Heart right ventricle (tissue), 16 donors: ENCODE results near the gene GRIN2A. TPM values are rescaled to one million over a fixed set of nuclear protein-coding genes. Genes with fewer than 3 reads are reported as not detected.

ENCODE experiments used
- ATAC-seq, 8 donors: fragments of 200-7000 bp; cut with Tn5 transposase; one replicate each; pipeline ENCODE4 v1.9.1; 2020; ENCODE audit warnings: mild to moderate bottlenecking in 8 of 8, moderate library complexity in 8 of 8, moderate number of reproducible peaks in 1 of 8
- DNase-seq, 2 donors: peaks; one replicate each; pipeline ENCODE4 v3.0.0-alpha.2; 2020
- H3K27ac ChIP-seq, 10 donors: fragments of 200-600 bp; sonication (generic) in 2 of 10; one replicate each; pipeline versions ENCODE4 v1.5.0 to v1.8.0; 2020 to 2022; ENCODE audit warnings: mild to moderate bottlenecking in 3 of 10
- H3K27me3 ChIP-seq, 7 donors: fragments of 200-600 bp; one replicate each; pipeline ENCODE4 v1.8.0; 2021 to 2022; ENCODE audit warnings: mild to moderate bottlenecking in 2 of 7
- H3K36me3 ChIP-seq, 9 donors: fragments of 200-600 bp; sonication (generic) in 1 of 9; one replicate each; pipeline versions ENCODE4 v1.5.0 to v1.8.0; 2020 to 2022; ENCODE audit warnings: mild to moderate bottlenecking in 2 of 9
- H3K4me1 ChIP-seq, 9 donors: fragments of 200-600 bp; sonication (generic) in 1 of 9; one replicate each; pipeline versions ENCODE4 v1.5.0 to v1.8.0; 2020 to 2022; ENCODE audit warnings: mild to moderate bottlenecking in 4 of 9
- H3K4me3 ChIP-seq, 10 donors: fragments of 200-600 bp; sonication (generic) in 2 of 10; one replicate each; pipeline versions ENCODE4 v1.5.0 to v1.8.0; 2020 to 2022; ENCODE audit warnings: mild to moderate bottlenecking in 7 of 10, moderate library complexity in 2 of 10
- H3K9me3 ChIP-seq, 11 donors: fragments of 200-600 bp in 10 of 11; sonication (generic) in 2 of 11; one replicate each; pipeline versions ENCODE4 v1.5.0 to v1.8.0; 2013 to 2022; ENCODE audit warnings: mild to moderate bottlenecking in 2 of 11, control low read depth in 1 of 11, moderate library complexity in 1 of 11
- WGBS, 2 donors: extraction: QIAGEN DNeasy Blood & Tissue Kit; methylation state at CpG; one replicate each; pipeline ENCODE4 v1.1.7; 2013; ENCODE audit warnings: inconsistent platforms in 1 of 2; 5-methylcytosine and 5-hydroxymethylcytosine counted together
- intact Hi-C, 10 donors: fragments of 100-400 bp; cut with DNase I; formaldehyde crosslinking; loops; one replicate each; pipeline versions ENCODE4 v1.11.1 to v1.14.2; 2022
- polyA plus RNA-seq, 2 donors: library from polyadenylated mRNA; stranded (reverse); fragments of 200-250 nt; gene quantifications; one replicate each; pipeline ENCODE4 v1.2.3, GENCODE V29; 2013
- total RNA-seq, 10 donors: library from RNA; stranded (reverse); fragmentation: NEBNext Ultra II Directional in 3 of 10; extraction: Animal tissue kit (Norgen Biotek cat#: 25700) in 3 of 10; gene quantifications; one replicate each; pipeline versions ENCODE4 v1.2.1 to v1.2.4, GENCODE V29; 2021 to 2023
- TF ChIP-seq, protein P1 (sequence below), 9 donors: fragments of 200-600 bp; sonication (generic) in 2 of 9; IDR thresholded peaks; one replicate each; pipeline versions ENCODE4 v1.5.0 to v1.8.0; 2021 to 2022; ENCODE audit warnings: antibody characterized with exemption in 9 of 9, mild to moderate bottlenecking in 5 of 9, moderate library complexity in 1 of 9
- donor health status: Arrhythmogenic right ventricular cardiomyopathy.
- donor health status: ischemic (EF 13 %, LVEDD 7.1; RV severe dilation, severe dysfunction).
- donor health status: healthy with polysubstance abuse.
- donor health status: DM: no; HTN: yes; CAD: no.
- donor health status: DM: no; HTN: no; CAD: no.
- donor health status: ischemic (EF 25% LVEDD 6.9; RV normal size, moderate dysfunction).
- donor health status: ischemic (EF 25% LVEDD 5.7; RV mildly dilated, moderate dysfunction).
- donor health status: healthy.
- donor health status: DM: yes; HTN: yes; CAD: no.
- donor health status: Ischemic cardiomyopathy.
- donor health status: ischemic (EF 35%, LVEDD 5.7; RV mildly dilated, moderate dysfunction).
- donor health status: nonischemic (EF 11% LVEDD 7.7; RV severe dilation, severe dysfunction).
- donor health status: DM: yes; HTN: yes; CAD: no.
- donor health status: PGD.
- donor health status: ischemic (EF 29% LVEDD 5.4; RV normal size, mild dysfunction).
- donor health status: nonischemic (EF 23%, LVEDD 6.1; RV moderate dilation, normal function).

The GRIN2A gene
- total and polyA plus RNA-seq, 12 donors: 0.01 to 11.7 (median 4.7) TPM

DNA sequence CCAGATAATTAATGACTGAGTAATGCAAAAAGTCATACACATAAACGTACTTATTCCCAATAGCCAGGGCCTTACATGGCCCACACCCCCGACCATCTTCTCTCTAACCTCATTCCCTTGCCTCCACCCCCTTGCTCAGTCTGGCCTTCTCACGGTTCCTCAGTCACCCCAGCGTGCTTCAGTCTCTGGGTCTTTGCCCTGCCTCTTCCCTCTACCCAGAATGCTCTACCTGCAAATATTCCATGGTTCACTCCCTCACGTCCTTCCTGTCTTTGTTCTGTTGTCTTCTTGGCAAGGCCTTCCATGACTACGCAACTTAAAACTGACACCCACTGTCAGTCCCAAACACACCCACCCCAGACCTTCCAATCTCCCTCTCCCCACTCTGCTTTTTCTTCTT, 468.3 kb downstream of the GRIN2A start:
- Histone ChIP-seq H3K4me3 (no peak overlapping the region), H3K4me1 (no peaks in the 10 kb centered on the region), H3K27me3 (peaks cover 0 to 3% (median 0%) of the 10 kb centered on the region in 7 donors), H3K27ac (no peak overlapping the region), H3K36me3 (no peaks in the 10 kb centered on the region), H3K9me3 (peaks cover 0 to 5% (median 0%) of the 10 kb centered on the region in 11 donors)
- TF ChIP-seq, protein P1, sequence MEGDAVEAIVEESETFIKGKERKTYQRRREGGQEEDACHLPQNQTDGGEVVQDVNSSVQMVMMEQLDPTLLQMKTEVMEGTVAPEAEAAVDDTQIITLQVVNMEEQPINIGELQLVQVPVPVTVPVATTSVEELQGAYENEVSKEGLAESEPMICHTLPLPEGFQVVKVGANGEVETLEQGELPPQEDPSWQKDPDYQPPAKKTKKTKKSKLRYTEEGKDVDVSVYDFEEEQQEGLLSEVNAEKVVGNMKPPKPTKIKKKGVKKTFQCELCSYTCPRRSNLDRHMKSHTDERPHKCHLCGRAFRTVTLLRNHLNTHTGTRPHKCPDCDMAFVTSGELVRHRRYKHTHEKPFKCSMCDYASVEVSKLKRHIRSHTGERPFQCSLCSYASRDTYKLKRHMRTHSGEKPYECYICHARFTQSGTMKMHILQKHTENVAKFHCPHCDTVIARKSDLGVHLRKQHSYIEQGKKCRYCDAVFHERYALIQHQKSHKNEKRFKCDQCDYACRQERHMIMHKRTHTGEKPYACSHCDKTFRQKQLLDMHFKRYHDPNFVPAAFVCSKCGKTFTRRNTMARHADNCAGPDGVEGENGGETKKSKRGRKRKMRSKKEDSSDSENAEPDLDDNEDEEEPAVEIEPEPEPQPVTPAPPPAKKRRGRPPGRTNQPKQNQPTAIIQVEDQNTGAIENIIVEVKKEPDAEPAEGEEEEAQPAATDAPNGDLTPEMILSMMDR (IDR thresholded peaks at IDR 0.05): no peak
- DNase-seq (no peak), ATAC-seq (peak in 2 of 8 donors; percentile 31 to 48)
- intact Hi-C loops: loop anchor here in 1 of 10 donors (10.0 kb wide), 1 partner anchor 61 kb away; no protein-coding TSS in a partner anchor
- WGBS, 2 donors: 63 to 64% methylated on average over 6 of the region's 6 CpGs

DNA sequence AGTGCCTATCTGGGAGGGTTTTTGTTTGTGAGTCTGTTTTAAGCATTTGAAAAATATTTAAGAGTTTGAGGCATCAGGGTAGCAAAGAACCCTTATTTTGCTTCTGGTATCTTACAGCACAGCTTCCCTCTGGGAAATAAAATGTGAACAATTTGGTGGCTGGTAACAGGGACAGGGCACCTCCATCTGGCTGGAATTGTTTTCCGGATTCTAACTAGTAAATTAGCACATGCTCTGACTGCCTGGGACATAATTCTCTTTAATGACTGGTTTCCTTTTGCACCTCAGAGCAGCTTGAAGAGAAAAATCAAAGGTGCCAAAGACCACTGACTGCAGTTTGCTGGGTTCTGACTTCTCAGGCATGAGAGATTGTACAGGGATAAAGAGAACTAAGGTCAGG, 469.1 kb downstream of the GRIN2A start:
- ATAC-seq (no peak), DNase-seq (no peak)
- Histone ChIP-seq H3K36me3 (no peaks in the 10 kb centered on the region), H3K27ac (no peak overlapping the region), H3K27me3 (peaks cover 0 to 3% (median 0%) of the 10 kb centered on the region in 7 donors), H3K4me1 (no peaks in the 10 kb centered on the region), H3K4me3 (no peak overlapping the region), H3K9me3 (peaks cover 0 to 5% (median 0%) of the 10 kb centered on the region in 11 donors)
- 53 to 61% methylated on average over 1 of the region's 1 CpG for WGBS, 2 donors
- TF ChIP-seq, protein P1 (IDR thresholded peaks at IDR 0.05): no peak
- intact Hi-C loops: loop anchor here in 1 of 10 donors (10.0 kb wide), 1 partner anchor 62 kb away; no protein-coding TSS in a partner anchor

DNA sequence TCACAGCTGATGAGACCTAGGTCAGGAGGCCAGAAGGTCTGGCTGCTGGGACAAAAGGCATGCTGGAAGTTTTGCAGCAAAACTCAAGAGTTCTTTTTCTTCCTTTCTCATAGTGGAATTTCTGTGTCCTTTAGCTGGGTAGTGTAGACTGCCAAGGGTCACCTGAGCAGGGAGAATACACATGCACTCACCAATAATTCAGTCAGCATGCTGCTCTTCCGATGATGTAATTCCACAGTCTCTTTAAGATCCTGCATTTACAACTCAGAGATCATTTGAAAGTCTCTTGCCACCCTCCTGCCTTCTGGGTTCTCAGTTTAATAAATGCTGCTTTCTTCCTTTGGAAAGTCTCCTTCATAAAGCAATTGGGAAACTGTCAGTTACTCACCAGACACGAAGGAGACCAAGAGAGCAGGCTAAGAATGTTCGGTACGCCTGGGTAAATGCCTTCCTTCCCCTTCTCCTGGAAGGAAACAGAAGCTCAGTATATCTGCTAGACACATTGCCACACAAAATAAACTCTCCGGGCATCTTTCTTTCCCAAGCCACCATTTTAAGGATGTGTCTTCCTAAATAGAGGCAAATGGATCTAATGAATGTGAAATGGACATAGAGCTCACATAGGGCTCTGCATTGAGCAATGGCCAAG, 473.1 kb downstream of the GRIN2A start:
- no peak for ATAC-seq
- Histone ChIP-seq H3K27ac (no peak overlapping the region), H3K4me3 (no peak overlapping the region), H3K9me3 (no peaks in the 10 kb centered on the region), H3K4me1 (no peaks in the 10 kb centered on the region), H3K27me3 (peaks cover 0 to 13% (median 0%) of the 10 kb centered on the region in 7 donors), H3K36me3 (no peaks in the 10 kb centered on the region)
- intact Hi-C loops: no loop called here
- TF ChIP-seq, protein P1 (IDR thresholded peaks at IDR 0.05): no peak
- 52 to 66% methylated on average over 5 of the region's 5 CpGs for WGBS, 2 donors
- DNase-seq: no peak

DNA sequence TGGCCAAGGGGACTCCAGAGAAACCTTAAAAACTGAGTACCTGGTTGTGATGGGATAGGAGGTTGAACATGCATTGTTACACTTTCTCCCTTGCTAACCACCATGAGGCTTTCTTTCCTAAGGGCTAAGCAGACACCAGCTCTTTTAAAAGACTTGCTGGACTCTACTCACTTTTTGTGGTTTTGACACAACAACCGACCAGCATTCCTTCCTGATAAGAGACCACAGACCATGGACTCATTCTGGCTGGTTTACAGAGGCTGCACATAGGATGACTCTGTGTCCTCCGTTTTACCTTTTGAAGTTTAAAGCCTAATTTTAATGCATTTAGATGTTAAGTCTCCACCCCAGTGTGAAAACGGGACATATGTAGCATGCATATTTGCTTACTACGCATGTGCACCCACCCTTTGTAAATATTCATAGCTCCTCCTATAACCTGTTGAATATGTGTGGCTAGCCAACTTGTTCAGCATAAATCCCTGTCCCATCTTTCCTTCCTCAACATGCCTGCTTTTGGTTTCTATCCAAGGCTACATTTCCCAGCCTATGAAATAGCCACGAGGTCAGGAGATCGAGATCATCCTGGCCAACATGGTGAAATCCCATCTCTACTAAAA, 475.9 kb downstream of the GRIN2A start:
- DNase-seq: no peak

More for the DNA sequence above, 475.9 kb downstream of the GRIN2A start:
- Histone ChIP-seq H3K27ac (no peak overlapping the region), H3K27me3 (peaks cover 0 to 18% (median 0%) of the 10 kb centered on the region in 7 donors), H3K36me3 (no peaks in the 10 kb centered on the region), H3K4me3 (no peak overlapping the region), H3K4me1 (no peaks in the 10 kb centered on the region), H3K9me3 (no peaks in the 10 kb centered on the region)
- ATAC-seq: no peak
- intact Hi-C loops: no loop called here
- TF ChIP-seq, protein P1 (IDR thresholded peaks at IDR 0.05): no peak
- 72 to 80% methylated on average over 6 of the region's 6 CpGs for WGBS, 2 donors
